Sigmoid colon (tissue), 7 donors: ENCODE measurements around the gene ME3. TPM values are rescaled to one million over a fixed set of nuclear protein-coding genes. Genes with fewer than 3 reads are reported as not detected.

Source experiments
- DNase-seq: peaks from one replicate; pipeline ENCODE4 v3.0.0-alpha.2; 2019
- H3K27ac ChIP-seq, 4 donors: fragments of 200-600 bp; sonication (generic); one replicate each; pipeline ENCODE4 v1.5.1; 2016 to 2019; ENCODE audit warnings: mild to moderate bottlenecking in 1 of 4
- H3K27me3 ChIP-seq, 3 donors: fragments of 200-600 bp; sonication (generic); one replicate each; pipeline ENCODE4 v1.5.1; 2019; ENCODE audit warnings: mild to moderate bottlenecking in 1 of 3
- H3K36me3 ChIP-seq, 4 donors: fragments of 200-600 bp; sonication (generic); one replicate each; pipeline ENCODE4 v1.5.1; 2016 to 2019
- H3K4me1 ChIP-seq, 4 donors: fragments of 200-600 bp; sonication (generic); one replicate each; pipeline ENCODE4 v1.5.1; 2017 to 2019
- H3K4me3 ChIP-seq, 4 donors: fragments of 200-600 bp; sonication (generic); one replicate each; pipeline ENCODE4 v1.5.1; 2017 to 2019; ENCODE audit warnings: mild to moderate bottlenecking in 2 of 4, moderate library complexity in 1 of 4
- H3K9me3 ChIP-seq, 4 donors: fragments of 200-600 bp in 3 of 4; sonication (generic) in 3 of 4; one replicate each; pipeline versions ENCODE4 v1.5.1 to v1.6.1; 2013 to 2019
- CTCF ChIP-seq, 4 experiments: fragments of 450-650 bp in 3 of 4; fragments of 200-600 bp in 1 of 4; IDR thresholded peaks; one replicate each; pipeline ENCODE4 v1.5.1; 2016 to 2019; ENCODE audit warnings: antibody characterized with exemption in 4 of 4, mild to moderate bottlenecking in 3 of 4, moderate library complexity in 2 of 4
- EP300 ChIP-seq, 4 donors: sonication (generic); formaldehyde crosslinking; IDR thresholded peaks; one replicate each; pipeline ENCODE4 v1.6.1; 2017; ENCODE audit warnings: antibody characterized with exemption in 4 of 4
- POLR2A ChIP-seq, 2 donors: fragments of 450-650 bp; IDR thresholded peaks; one replicate each; pipeline ENCODE4 v1.6.1; 2016; ENCODE audit warnings: antibody characterized with exemption in 2 of 2, mild to moderate bottlenecking in 2 of 2, moderate library complexity in 2 of 2
- POLR2AphosphoS5 ChIP-seq, 4 donors: sonication (generic); formaldehyde crosslinking; IDR thresholded peaks; one replicate each; pipeline ENCODE4 v1.6.1; 2017; ENCODE audit warnings: antibody characterized with exemption in 4 of 4
- WGBS, 2 donors: extraction: QIAGEN DNeasy Blood & Tissue Kit; methylation state at CpG; one replicate each; pipeline ENCODE4 v1.1.7; 2013; 5-methylcytosine and 5-hydroxymethylcytosine counted together
- intact Hi-C: fragments of 100-400 bp; cut with DNase I; formaldehyde crosslinking; loops from one replicate; pipeline ENCODE4 v1.15.1; 2023
- polyA plus RNA-seq, 3 donors: library from polyadenylated mRNA; stranded (reverse); fragments of 200-250 nt; gene quantifications; one replicate each; pipeline ENCODE4 v1.2.3, GENCODE V29; 2013
- total RNA-seq, 4 donors: library from RNA; depleted of rRNA; stranded (reverse); fragments of >200 nt; gene quantifications; one replicate each; pipeline ENCODE4 v1.1.0, GENCODE V29; 2016
- donor health status: healthy with polysubstance abuse.
- donor health status: Bipolar disorder and iron deficiency.
- donor health status: healthy.

Gene ME3
- total and polyA plus RNA-seq, 7 donors: 7.8 to 53.2 (median 25.5) TPM

DNA sequence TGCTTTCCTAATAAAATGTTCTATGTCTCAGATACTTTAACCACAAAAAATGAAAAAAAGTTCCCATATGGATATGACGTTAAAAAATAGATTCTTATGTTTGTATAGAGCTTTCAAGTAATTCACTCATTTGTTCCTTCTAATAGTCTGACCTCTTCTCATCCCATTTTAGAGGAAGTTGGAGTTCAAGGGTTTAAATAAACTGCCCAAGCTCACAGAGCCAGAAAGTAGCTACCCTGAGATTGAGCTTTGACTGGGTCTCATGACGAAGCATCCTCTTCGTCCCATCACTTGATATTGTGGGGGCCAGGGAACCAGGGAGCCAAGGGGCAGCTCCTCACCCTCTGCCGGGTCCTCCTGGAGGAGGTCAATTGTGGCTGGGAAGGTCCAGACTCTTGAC lies 181.4 kb downstream of the ME3 start:
- TF ChIP-seq POLR2AphosphoS5 (IDR thresholded peaks at IDR 0.05): no peak
- intact Hi-C loops: no loop called here
- H3K27ac ChIP-seq: no peak overlapping the region
- no peak overlapping the region for H3K4me3 ChIP-seq
- no peaks in the 10 kb centered on the region for H3K27me3 ChIP-seq
- peaks cover 0 to 9% (median 0%) of the 10 kb centered on the region in 4 donors for H3K36me3 ChIP-seq
- no peaks in the 10 kb centered on the region for H3K4me1 ChIP-seq
- WGBS, 2 donors: 89 to 91% methylated on average over 4 of the region's 4 CpGs
- no peaks in the 10 kb centered on the region for H3K9me3 ChIP-seq
- no peak for DNase-seq

DNA sequence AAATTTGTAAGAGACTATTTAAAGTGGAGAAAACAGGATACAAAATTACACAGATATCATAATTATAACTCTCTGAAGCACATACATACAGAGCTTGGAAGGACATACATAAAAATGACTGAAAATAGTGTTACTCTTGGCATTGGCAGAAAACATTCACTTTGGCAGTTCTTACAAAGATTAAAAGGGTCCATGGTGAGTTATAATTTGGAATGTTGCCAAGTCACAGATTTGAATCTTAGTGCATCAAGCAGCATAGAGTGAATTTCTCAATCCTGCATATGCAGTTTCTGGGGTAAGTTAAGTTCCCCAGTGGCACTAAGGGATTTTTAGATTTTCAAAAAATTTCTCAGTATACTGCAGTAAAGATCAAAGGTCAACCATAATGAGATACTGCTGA lies 181.8 kb downstream of the ME3 start:
- no peak overlapping the region for H3K27ac ChIP-seq
- H3K9me3 ChIP-seq: no peaks in the 10 kb centered on the region
- H3K4me1 ChIP-seq: no peaks in the 10 kb centered on the region
- no peak for DNase-seq
- intact Hi-C loops: no loop called here
- peaks cover 0 to 6% (median 0%) of the 10 kb centered on the region in 4 donors for H3K36me3 ChIP-seq
- no peaks in the 10 kb centered on the region for H3K27me3 ChIP-seq
- H3K4me3 ChIP-seq: no peak overlapping the region
- TF ChIP-seq CTCF (IDR thresholded peaks at IDR 0.05): no peak

- Histone ChIP-seq H3K27ac (no peak overlapping the region), H3K27me3 (no peaks in the 10 kb centered on the region), H3K4me1 (peaks cover 0 to 7% (median 4%) of the 10 kb centered on the region in 4 donors), H3K36me3 (peaks cover 0 to 6% (median 0%) of the 10 kb centered on the region in 4 donors), H3K9me3 (no peaks in the 10 kb centered on the region), H3K4me3 (no peak overlapping the region)
- DNase-seq: no peak
- intact Hi-C loops: no loop called here
- TF ChIP-seq POLR2A (IDR thresholded peaks at IDR 0.05): no peak
- no peak for TF ChIP-seq EP300 (IDR thresholded peaks at IDR 0.05)
- TF ChIP-seq CTCF (IDR thresholded peaks at IDR 0.05): no peak
- TF ChIP-seq POLR2AphosphoS5 (IDR thresholded peaks at IDR 0.05): no peak
- 91 to 98% methylated on average over 3 of the region's 3 CpGs for WGBS, 2 donors
Observed at GRCh38 chr11:86489442-86489841, 183.0 kb downstream of the ME3 start.

GRCh38 chr11:86488553-86488952 lies 183.9 kb downstream of the ME3 start:
- 75 to 93% methylated on average over 4 of the region's 4 CpGs for WGBS, 2 donors
- TF ChIP-seq POLR2A (IDR thresholded peaks at IDR 0.05) (no peak), CTCF (IDR thresholded peaks at IDR 0.05) (no peak), POLR2AphosphoS5 (IDR thresholded peaks at IDR 0.05) (no peak), EP300 (IDR thresholded peaks at IDR 0.05) (no peak)
- H3K27ac ChIP-seq: no peak overlapping the region
- H3K9me3 ChIP-seq: no peaks in the 10 kb centered on the region
- intact Hi-C loops: no loop called here
- H3K36me3 ChIP-seq: peaks cover 0 to 6% (median 0%) of the 10 kb centered on the region in 4 donors
- H3K4me3 ChIP-seq: no peak overlapping the region
- no peak for DNase-seq
- H3K4me1 ChIP-seq: peaks cover 0 to 16% (median 11%) of the 10 kb centered on the region in 4 donors
- H3K27me3 ChIP-seq: no peaks in the 10 kb centered on the region

- DNase-seq: no peak
- Histone ChIP-seq H3K4me1 (peaks cover 0 to 16% (median 12%) of the 10 kb centered on the region in 4 donors), H3K36me3 (peaks cover 0 to 6% (median 0%) of the 10 kb centered on the region in 4 donors), H3K9me3 (no peaks in the 10 kb centered on the region), H3K27me3 (no peaks in the 10 kb centered on the region), H3K27ac (no peak overlapping the region), H3K4me3 (no peak overlapping the region)
- WGBS, 2 donors: 94 to 96% methylated on average over 7 of the region's 7 CpGs
- intact Hi-C loops: no loop called here
- TF ChIP-seq POLR2AphosphoS5 (IDR thresholded peaks at IDR 0.05) (no peak), POLR2A (IDR thresholded peaks at IDR 0.05) (no peak), EP300 (IDR thresholded peaks at IDR 0.05) (no peak), CTCF (IDR thresholded peaks at IDR 0.05) (no peak)
Observed at GRCh38 chr11:86487671-86488070, 184.7 kb downstream of the ME3 start.
